Astrocyte (in vitro differentiated cells and primary cell): ENCODE results near the gene DMXL1. TPM values are rescaled to one million over a fixed set of nuclear protein-coding genes. Genes with fewer than 3 reads are reported as not detected.

Source experiments
- DNase-seq: peaks from one replicate; pipeline ENCODE4 v3.0.0-alpha.2; 2010; ENCODE audit warnings: low read depth
- FAIRE-seq: peaks from 2 replicates; lab custom pipeline; 2011; peaks lifted over from hg19 to GRCh38; lab: Jason Lieb, UNC
- H2AFZ ChIP-seq: 2 replicates; pipeline ENCODE4 v1.6.0; 2012; ENCODE audit warnings: low read depth, low read length, inconsistent platforms
- H3K27ac ChIP-seq: 2 replicates; pipeline ENCODE4 v1.5.1; 2011; ENCODE audit warnings: low read depth, low read length, inconsistent platforms
- H3K27me3 ChIP-seq: 2 replicates; pipeline ENCODE4 v1.6.0; 2011; ENCODE audit warnings: low read length, inconsistent platforms; ENCODE audit not compliant: insufficient read depth
- H3K36me3 ChIP-seq: 2 replicates; pipeline ENCODE4 v1.5.1; 2011; ENCODE audit warnings: low read length, inconsistent platforms; ENCODE audit not compliant: insufficient read depth
- H3K4me1 ChIP-seq: 2 replicates; pipeline ENCODE4 v1.5.1; 2011; ENCODE audit warnings: low read length, inconsistent platforms; ENCODE audit not compliant: insufficient read depth
- H3K4me2 ChIP-seq: 2 replicates; pipeline ENCODE4 v1.6.0; 2012; ENCODE audit warnings: low read length, inconsistent platforms
- H3K4me3 ChIP-seq: 2 replicates; pipeline ENCODE4 v1.5.1; 2011; ENCODE audit warnings: low read depth, mild to moderate bottlenecking, low read length, inconsistent platforms; ENCODE audit not compliant: insufficient read depth
- H3K79me2 ChIP-seq: 2 replicates; pipeline ENCODE4 v1.6.0; 2012; ENCODE audit warnings: mild to moderate bottlenecking, low read length, inconsistent platforms; ENCODE audit not compliant: insufficient read depth
- H3K9ac ChIP-seq: 2 replicates; pipeline ENCODE4 v1.6.0; 2012; ENCODE audit warnings: mild to moderate bottlenecking, low read length, inconsistent platforms
- H3K9me3 ChIP-seq: 2 replicates; pipeline ENCODE4 v1.5.1; 2012; ENCODE audit warnings: low read depth, mild to moderate bottlenecking, low read length, inconsistent platforms; ENCODE audit not compliant: insufficient read depth
- H4K20me1 ChIP-seq: 2 replicates; pipeline ENCODE4 v1.6.0; 2012; ENCODE audit warnings: low read length, inconsistent platforms; ENCODE audit not compliant: insufficient read depth
- H3K27ac Mint-ChIP-seq: one replicate; pipeline ENCODE4 v1.8.0; 2021; ENCODE audit warnings: mild to moderate bottlenecking, mixed read lengths; ENCODE audit not compliant: unreplicated experiment
- H3K27me3 Mint-ChIP-seq: one replicate; pipeline ENCODE4 v1.8.0; 2021; ENCODE audit warnings: low read depth, mixed read lengths; ENCODE audit not compliant: unreplicated experiment
- H3K36me3 Mint-ChIP-seq: one replicate; pipeline ENCODE4 v1.8.0; 2021; ENCODE audit warnings: low read depth, mixed read lengths; ENCODE audit not compliant: unreplicated experiment
- H3K4me1 Mint-ChIP-seq: one replicate; pipeline ENCODE4 v1.8.0; 2021; ENCODE audit warnings: low read depth, mixed read lengths; ENCODE audit not compliant: unreplicated experiment
- H3K4me3 Mint-ChIP-seq: one replicate; pipeline ENCODE4 v1.8.0; 2021; ENCODE audit warnings: mild to moderate bottlenecking, moderate library complexity, mixed read lengths; ENCODE audit not compliant: unreplicated experiment
- H3K9me3 Mint-ChIP-seq: one replicate; pipeline ENCODE4 v1.8.0; 2021; ENCODE audit warnings: mild to moderate bottlenecking, mixed read lengths; ENCODE audit not compliant: unreplicated experiment
- EZH2 ChIP-seq: IDR thresholded peaks from 2 replicates; pipeline ENCODE4 v1.6.1; 2012; ENCODE audit warnings: mild to moderate bottlenecking, low read length, inconsistent platforms; ENCODE audit not compliant: insufficient read depth
- total RNA-seq: library from RNA; stranded (reverse); gene quantifications from 2 replicates; pipeline ENCODE4 v1.2.1, GENCODE V29; 2021
- TF ChIP-seq, protein P1 (sequence below): IDR thresholded peaks from 2 replicates; pipeline ENCODE4 v1.5.1; 2011; ENCODE audit warnings: low read depth, mild to moderate bottlenecking, inconsistent platforms, low read length, moderate library complexity; ENCODE audit not compliant: insufficient read depth

Gene DMXL1
- total RNA-seq, 1 donor from 2014 or later: 26.0 TPM

DNA sequence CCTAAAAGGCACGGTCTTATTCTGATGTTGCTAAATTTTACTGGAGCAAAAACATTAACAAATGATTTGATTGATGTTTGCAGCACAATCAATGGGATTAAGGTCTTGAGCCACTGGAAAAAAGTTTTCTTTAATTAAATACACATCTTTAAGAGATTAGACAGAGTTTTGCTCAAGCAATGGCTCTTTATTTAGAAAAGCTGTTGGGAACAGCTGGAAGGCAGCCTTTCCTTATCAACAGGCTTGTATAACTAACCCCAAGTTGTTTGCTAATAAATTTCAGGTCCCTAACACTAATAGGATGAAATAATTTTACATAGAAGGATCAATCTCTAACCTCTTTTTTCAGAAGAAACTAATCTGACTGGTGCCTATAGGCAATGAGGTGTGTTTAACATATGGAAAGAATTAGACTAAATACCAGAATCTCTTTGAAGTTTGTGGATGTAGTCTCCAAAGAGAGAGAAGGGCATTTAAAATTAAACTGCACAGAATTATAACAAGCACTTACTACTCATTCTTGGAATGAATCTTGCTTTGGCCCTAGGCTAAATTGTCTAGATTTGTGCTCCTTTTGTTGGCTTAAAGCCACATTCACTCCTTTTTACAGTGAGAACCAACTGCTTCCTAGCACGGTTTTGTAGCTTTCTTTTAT lies 217.6 kb downstream of the DMXL1 start:
- TF ChIP-seq, protein P1, sequence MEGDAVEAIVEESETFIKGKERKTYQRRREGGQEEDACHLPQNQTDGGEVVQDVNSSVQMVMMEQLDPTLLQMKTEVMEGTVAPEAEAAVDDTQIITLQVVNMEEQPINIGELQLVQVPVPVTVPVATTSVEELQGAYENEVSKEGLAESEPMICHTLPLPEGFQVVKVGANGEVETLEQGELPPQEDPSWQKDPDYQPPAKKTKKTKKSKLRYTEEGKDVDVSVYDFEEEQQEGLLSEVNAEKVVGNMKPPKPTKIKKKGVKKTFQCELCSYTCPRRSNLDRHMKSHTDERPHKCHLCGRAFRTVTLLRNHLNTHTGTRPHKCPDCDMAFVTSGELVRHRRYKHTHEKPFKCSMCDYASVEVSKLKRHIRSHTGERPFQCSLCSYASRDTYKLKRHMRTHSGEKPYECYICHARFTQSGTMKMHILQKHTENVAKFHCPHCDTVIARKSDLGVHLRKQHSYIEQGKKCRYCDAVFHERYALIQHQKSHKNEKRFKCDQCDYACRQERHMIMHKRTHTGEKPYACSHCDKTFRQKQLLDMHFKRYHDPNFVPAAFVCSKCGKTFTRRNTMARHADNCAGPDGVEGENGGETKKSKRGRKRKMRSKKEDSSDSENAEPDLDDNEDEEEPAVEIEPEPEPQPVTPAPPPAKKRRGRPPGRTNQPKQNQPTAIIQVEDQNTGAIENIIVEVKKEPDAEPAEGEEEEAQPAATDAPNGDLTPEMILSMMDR: no peak
- no peak for TF ChIP-seq EZH2
- Histone ChIP-seq H3K36me3 (no peaks in the 10 kb centered on the region), H3K9ac (peak overlapping the region; percentile 51), H3K4me3 (no peak overlapping the region), H4K20me1 (no peaks in the 10 kb centered on the region), H2AFZ (no peak overlapping the region), H3K9me3 (no peaks in the 10 kb centered on the region), H3K27me3 (no peaks in the 10 kb centered on the region), H3K27ac (peak overlapping the region; percentile 88), H3K4me2 (peak overlapping the region; percentile 47), H3K4me1 (peaks cover 40% of the 10 kb centered on the region), H3K79me2 (peaks cover 13% of the 10 kb centered on the region)
- Mint-ChIP-seq H3K27me3 (no peaks in the 10 kb centered on the region), H3K9me3 (no peaks in the 10 kb centered on the region), H3K4me1 (peaks cover 64% of the 10 kb centered on the region), H3K36me3 (no peaks in the 10 kb centered on the region), H3K27ac (peak overlapping the region; percentile 97), H3K4me3 (no peak overlapping the region)
- DNase-seq (peak; percentile 21), FAIRE-seq (no peak)

DNA sequence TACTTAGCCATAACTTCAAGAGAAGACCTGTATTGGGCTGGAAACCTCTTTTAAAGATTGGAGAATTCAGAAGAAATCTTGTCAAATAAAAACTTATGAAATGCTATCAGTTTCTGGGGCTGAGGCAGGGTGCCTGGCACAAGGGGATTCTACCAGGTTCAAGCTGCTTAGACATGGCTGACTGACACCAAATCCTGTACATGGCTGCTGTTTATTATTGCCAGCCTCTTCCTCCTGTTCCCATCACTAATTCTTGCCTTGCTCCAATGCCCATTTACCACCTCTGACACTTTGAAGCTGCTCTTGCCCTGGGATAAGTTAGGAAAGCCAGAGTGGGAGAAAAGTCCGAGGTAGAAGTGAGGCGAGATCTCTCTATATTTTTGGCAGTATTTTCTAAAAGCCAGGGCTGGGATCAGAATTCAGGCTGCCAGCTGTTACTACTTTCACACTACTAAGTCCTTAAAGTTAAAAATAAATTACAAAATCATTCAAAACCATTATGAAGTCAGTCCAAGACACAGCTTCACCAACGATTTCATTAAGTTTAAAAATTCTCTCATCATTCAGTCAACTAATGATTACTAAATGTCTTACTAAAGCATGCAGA lies 218.7 kb downstream of the DMXL1 start:
- Histone ChIP-seq H3K36me3 (no peaks in the 10 kb centered on the region), H2AFZ (no peak overlapping the region), H3K4me2 (no peak overlapping the region), H3K9ac (no peak overlapping the region), H3K27me3 (no peaks in the 10 kb centered on the region), H3K4me3 (no peak overlapping the region), H3K27ac (peak overlapping the region; percentile 88), H3K4me1 (peaks cover 40% of the 10 kb centered on the region), H3K9me3 (no peaks in the 10 kb centered on the region), H3K79me2 (peaks cover 12% of the 10 kb centered on the region), H4K20me1 (no peaks in the 10 kb centered on the region)
- Mint-ChIP-seq H3K4me3 (peak overlapping the region; percentile 11), H3K27ac (peak overlapping the region; percentile 80), H3K9me3 (peaks cover 2% of the 10 kb centered on the region), H3K27me3 (no peaks in the 10 kb centered on the region), H3K36me3 (no peaks in the 10 kb centered on the region), H3K4me1 (peaks cover 64% of the 10 kb centered on the region)
- no peak for TF ChIP-seq EZH2
- TF ChIP-seq, protein P1: no peak
- DNase-seq (no peak), FAIRE-seq (no peak)

DNA sequence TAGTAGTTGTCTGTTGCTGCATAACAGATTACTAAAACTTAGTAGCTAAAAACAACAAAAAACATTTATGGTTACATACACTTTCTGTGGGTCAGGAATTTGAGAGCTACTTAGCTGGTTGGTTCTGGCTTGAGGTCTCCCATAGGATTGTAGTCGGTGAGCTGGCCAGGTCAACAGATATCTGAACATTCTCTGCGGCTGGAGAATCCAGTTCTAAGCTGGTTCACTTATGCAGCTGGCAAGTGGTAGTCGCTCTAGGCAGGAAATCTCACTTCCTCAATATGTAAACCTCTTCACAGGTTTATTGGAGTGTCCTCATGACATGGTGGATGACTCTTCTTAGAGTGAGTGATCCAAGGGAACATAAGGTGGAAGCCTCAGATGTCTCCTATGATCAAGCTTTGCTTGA lies 219.3 kb downstream of the DMXL1 start:
- Mint-ChIP-seq H3K4me3 (no peak overlapping the region), H3K27ac (peak overlapping the region; percentile 80)
- FAIRE-seq: no peak

More for the DNA sequence above, 219.3 kb downstream of the DMXL1 start:
- peak; percentile 55 for DNase-seq
- no peak overlapping the region for H3K27ac ChIP-seq
- TF ChIP-seq, protein P1: no peak
- TF ChIP-seq EZH2: no peak
- Mint-ChIP-seq H3K9me3 (peaks cover 2% of the 10 kb centered on the region), H3K36me3 (no peaks in the 10 kb centered on the region), H3K27me3 (no peaks in the 10 kb centered on the region), H3K4me1 (peaks cover 59% of the 10 kb centered on the region)
- H3K79me2 ChIP-seq: peaks cover 12% of the 10 kb centered on the region
- H3K27me3 ChIP-seq: no peaks in the 10 kb centered on the region
- H3K4me1 ChIP-seq: peaks cover 36% of the 10 kb centered on the region
- no peak overlapping the region for H3K4me3 ChIP-seq
- no peak overlapping the region for H2AFZ ChIP-seq
- H4K20me1 ChIP-seq: no peaks in the 10 kb centered on the region
- H3K4me2 ChIP-seq: no peak overlapping the region
- no peaks in the 10 kb centered on the region for H3K9me3 ChIP-seq
- no peak overlapping the region for H3K9ac ChIP-seq
- no peaks in the 10 kb centered on the region for H3K36me3 ChIP-seq
